ENCODE measurements around the gene PLEKHG4B.
"Not testable (repeated sequence)": the region's sequence is repeated elsewhere in the genome, so short reads cannot be mapped to it uniquely, and the experiment has no call there.

The PLEKHG4B gene

GRCh38 chr5:96976-97660 is 5.2 kb downstream of the PLEKHG4B start:
- no peak for DNase-seq

- DNase-seq = no peak
These were observed 7.8 kb downstream of the PLEKHG4B start for GRCh38 chr5:99815-100214.

- no peak for DNase-seq
These were observed 10.6 kb downstream of the PLEKHG4B start for GRCh38 chr5:102411-103043.

GRCh38 chr5:104106-104505 is 12.1 kb downstream of the PLEKHG4B start:
- not testable (repeated sequence) for DNase-seq

GRCh38 chr5:104778-105296 is 12.9 kb downstream of the PLEKHG4B start:
- DNase-seq = no peak

GRCh38 chr5:105504-106070 is 13.6 kb downstream of the PLEKHG4B start:
- DNase-seq = no peak

GRCh38 chr5:106587-106986 is 14.6 kb downstream of the PLEKHG4B start:
- no peak for DNase-seq

- no peak for DNase-seq
These were observed 15.6 kb downstream of the PLEKHG4B start for GRCh38 chr5:107526-107925.

- no peak for DNase-seq
These were observed 17.9 kb downstream of the PLEKHG4B start for GRCh38 chr5:109826-110225.

- no peak for DNase-seq
These were observed 18.4 kb downstream of the PLEKHG4B start for GRCh38 chr5:110270-110888.

- no peak for DNase-seq
These were observed 19.2 kb downstream of the PLEKHG4B start for GRCh38 chr5:111171-111570.

- no peak for DNase-seq
These were observed 27.6 kb downstream of the PLEKHG4B start for GRCh38 chr5:119486-120097.

- DNase-seq = no peak
These were observed 29.5 kb downstream of the PLEKHG4B start for GRCh38 chr5:121432-121831.

- DNase-seq = no peak
These were observed 33.8 kb downstream of the PLEKHG4B start for GRCh38 chr5:125815-126214.

GRCh38 chr5:126806-127205 is 34.8 kb downstream of the PLEKHG4B start:
- no peak for DNase-seq

GRCh38 chr5:127886-128285 is 35.9 kb downstream of the PLEKHG4B start:
- no peak for DNase-seq

GRCh38 chr5:128446-128845 is 36.5 kb downstream of the PLEKHG4B start:
- DNase-seq = no peak

- DNase-seq = no peak
These were observed 37.2 kb downstream of the PLEKHG4B start for GRCh38 chr5:129148-129547.

- no peak for DNase-seq
These were observed 37.9 kb downstream of the PLEKHG4B start for GRCh38 chr5:129820-130219.

GRCh38 chr5:130601-131131 is 38.7 kb downstream of the PLEKHG4B start:
- no peak for DNase-seq

- DNase-seq = no peak
These were observed 44.9 kb downstream of the PLEKHG4B start for GRCh38 chr5:136901-137300.

- DNase-seq = no peak
These were observed 45.8 kb downstream of the PLEKHG4B start for GRCh38 chr5:137741-138140.

GRCh38 chr5:138936-139335 is 47.0 kb downstream of the PLEKHG4B start:
- DNase-seq = no peak
